Activated CD4-positive, CD25-positive, alpha-beta regulatory T cell (primary cell): ENCODE data around the gene RAP1GAP.
A peak's percentile ranks its signal among the peaks of the same experiment; 100 is the strongest.

Experiments
- DNase-seq, 4 experiments: peaks; one replicate each; lab custom pipeline; 2025; lab: John Stamatoyannopoulos, UW

RAP1GAP gene

GRCh38 chr1:21669258-21670058 is at the start of gene RAP1GAP:
Gene RAP1GAP (minus strand): TSS chr1:21669357. CDS start chr1:21620032, 49,325 bp downstream.
- peak in 1 of 4 experiments; percentile 14 for DNase-seq

DNA sequence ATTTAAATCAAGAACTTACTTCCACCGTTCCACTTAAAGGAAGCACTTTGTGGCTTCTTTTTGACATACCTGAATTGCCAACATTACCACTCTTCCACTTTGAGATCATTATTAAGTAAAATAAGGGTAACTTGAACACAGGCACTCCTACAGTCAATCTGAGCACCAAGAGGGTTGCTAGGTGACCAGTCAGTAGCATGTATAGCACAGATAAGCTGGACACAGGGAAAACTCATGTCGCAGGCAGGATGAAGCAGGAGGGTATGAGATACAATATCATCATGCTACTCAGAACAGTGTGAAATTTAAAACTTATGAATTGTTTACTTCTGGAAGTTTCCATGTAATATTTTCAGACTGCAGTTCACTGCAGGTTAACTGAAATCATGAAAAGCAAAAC is 47.0 kb upstream of the RAP1GAP start:
- no peak for DNase-seq

GRCh38 chr1:21707891-21708290 is 38.7 kb upstream of the RAP1GAP start:
- DNase-seq: no peak

DNA sequence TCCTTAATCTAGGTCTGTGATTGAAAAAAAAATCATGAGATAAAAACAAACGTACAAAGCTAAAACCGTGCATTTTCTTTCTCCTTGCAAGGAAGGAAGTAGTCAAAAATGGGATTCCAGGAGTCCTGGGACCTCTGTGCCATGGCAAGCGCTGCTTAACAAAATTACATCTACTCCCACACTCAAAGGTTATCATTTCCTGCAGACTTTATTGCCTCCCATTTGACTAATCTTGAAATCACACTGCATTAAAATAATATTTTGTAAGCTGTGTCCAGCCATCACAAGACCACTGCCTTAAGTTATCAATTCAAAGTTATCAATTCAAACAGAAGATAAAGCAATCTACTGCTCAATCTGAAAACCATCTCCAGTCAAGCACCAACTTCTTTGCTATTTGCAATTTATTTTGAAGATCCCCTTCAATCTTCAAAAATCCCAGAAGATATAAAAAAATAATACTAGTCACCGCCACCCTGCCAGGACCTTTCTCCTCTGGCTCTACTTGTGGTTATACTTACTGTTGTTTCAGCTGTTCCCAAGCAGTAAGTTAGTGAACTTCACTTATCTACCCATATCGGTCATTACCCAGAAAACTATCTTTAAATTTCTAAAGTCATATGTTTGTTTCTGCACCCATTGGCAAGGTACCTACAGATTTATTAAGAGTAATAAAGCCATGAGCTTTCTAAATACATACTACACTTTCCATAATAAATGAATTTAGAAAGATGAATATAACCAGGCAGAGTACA is 38.1 kb upstream of the RAP1GAP start:
- no peak for DNase-seq

DNA sequence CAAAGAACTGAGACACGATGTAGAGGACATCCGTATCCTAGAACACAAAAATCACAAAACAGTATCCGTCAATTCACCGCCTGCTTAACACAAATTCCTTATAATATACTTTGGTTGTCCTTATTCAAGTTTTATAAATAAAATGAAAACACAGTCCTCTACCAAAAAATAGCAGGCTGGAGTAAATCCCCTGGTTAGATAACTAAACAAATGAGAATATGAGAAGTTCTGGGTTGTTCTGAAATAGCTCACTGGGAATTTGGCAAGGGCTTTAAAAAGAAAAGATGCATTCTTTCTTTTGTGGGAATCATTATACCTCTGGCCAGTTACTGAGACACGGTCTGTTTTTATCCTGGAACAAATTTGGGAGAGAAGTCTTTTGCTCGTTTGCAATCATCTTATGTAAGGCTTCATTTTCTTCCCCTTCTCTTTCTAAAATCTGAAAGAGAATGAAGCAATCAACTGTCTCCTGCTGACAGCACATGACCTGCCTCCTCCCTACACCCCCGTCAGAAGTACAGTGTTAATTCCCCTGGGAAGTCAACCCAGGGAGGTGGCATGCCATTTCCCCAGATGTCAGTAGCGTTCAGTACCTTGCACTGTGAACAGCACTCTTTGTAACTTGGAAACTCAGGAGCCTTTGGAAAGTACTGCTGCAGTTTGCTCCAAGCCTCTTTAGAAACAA is 37.1 kb upstream of the RAP1GAP start:
- DNase-seq: no peak

DNA sequence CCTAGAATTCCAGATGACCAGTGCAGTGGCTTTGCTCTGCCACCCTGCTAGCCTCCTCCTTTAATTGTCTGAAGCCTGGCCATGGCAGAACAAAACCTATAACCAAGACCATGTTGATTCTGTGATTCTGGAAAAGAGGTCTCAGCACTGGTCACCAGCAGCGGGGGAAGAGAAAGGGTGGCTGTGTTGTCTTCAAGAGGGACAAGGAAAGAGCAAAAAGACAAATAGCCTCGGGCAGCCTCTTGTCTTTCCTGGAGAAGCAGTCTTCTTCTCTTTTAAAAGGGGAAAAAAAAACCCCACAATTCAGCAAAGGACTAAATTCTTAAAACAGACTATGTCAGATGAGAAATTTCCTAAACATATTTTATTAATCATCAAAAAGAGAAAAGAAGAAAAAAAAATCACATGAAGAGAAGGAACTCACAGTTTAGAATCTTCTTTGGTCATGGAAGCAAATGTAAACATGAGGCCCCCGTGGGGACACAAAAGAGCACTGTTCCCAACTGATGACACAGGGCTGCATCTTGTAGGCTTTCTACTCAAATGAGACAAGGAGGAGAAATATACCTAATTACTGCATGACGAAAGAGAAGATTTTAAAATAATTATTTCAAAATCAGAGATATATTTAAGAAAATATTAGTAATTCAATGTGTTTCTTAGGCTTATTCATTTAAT is 36.3 kb upstream of the RAP1GAP start:
- DNase-seq: no peak

- no peak for DNase-seq
Observed at GRCh38 chr1:21704145-21704544, 35.0 kb upstream of the RAP1GAP start.

- DNase-seq: no peak
Observed at GRCh38 chr1:21703318-21703963, 34.3 kb upstream of the RAP1GAP start.

- no peak for DNase-seq
Observed at GRCh38 chr1:21702780-21703179, 33.6 kb upstream of the RAP1GAP start.

- no peak for DNase-seq
Observed at GRCh38 chr1:21701401-21701800, 32.2 kb upstream of the RAP1GAP start.

- DNase-seq: no peak
Observed at GRCh38 chr1:21700094-21700493, 30.9 kb upstream of the RAP1GAP start.

DNA sequence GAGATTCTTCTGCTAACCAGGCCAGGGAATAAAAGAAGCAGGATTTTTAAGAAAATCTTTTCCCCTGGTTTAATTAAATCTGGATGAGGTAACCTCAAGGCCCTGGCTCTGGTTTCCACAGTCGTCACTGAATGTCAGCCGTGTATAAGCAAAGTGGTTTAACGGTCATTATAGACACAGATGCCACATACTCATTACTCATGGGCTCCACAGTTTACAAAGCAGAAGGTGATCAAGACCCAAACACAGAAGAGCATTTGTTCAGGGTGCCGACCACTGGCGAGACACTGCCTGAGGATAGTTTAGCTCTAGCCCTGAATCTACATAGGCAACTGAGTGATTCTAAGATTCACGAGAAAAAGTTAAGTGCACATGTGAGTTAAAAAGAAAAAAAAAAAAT is 27.8 kb upstream of the RAP1GAP start:
- DNase-seq: no peak

DNA sequence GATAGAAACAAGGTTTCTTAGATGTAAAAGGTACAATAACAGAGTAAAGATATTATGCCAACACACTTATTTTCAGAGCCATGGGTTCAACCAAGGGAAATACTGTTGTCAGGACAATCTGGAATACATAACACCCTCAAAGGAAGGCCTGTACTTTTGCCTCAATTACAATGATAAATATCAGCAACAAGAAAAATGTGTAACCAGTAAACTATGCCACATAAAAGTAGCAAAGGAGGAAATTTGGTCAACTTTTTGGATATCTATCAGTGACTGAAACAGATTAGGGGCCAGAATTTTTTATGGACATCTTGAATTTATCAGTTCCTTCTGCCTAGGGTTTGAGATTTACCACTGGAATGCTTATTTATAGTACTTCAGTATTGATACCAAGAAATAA is 24.6 kb upstream of the RAP1GAP start:
- DNase-seq: no peak

- DNase-seq: no peak
Observed at GRCh38 chr1:21691739-21692138, 22.6 kb upstream of the RAP1GAP start.

GRCh38 chr1:21689661-21690372 is 20.7 kb upstream of the RAP1GAP start:
- no peak for DNase-seq

- DNase-seq: no peak
Observed at GRCh38 chr1:21687081-21687529, 17.9 kb upstream of the RAP1GAP start.

GRCh38 chr1:21685946-21686678 is 17.0 kb upstream of the RAP1GAP start:
- DNase-seq: no peak

DNA sequence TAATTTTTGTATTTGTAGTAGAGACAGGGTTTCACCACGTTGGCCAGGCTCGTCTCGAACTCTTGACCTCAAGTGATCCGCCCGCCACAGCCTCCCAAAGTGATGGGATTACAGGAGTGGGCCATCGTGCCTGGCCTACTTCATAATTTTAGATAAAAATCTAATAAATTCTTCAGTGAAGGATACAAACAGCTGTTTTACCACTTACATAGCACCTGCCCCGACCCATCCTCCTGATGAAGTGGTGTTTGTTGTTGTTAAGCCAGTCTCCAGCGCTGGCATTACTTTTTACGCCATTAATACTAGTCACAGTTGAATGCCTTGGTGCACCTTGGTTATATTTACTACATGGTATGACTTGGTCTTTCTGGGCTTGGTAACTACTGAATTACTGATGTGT is 12.3 kb upstream of the RAP1GAP start:
- DNase-seq: no peak

DNA sequence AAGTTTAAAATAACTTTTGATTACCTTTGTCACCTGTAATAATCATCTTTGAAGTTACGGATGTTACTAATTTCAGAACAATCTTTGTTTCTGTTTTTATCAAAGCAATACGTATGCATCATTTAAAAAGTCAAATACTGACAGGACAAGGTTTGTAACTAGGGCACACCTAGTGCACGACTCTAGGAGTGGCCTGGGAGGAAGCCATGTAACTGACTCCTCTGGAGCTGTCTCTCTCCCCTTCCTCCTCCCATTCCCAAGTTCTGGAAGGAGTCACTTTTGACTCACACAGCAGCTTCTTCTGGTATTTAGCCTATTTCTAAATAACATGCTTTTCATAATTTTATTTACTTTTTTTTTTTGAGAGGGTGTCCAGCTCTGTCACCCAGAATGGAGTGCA is 11.8 kb upstream of the RAP1GAP start:
- no peak for DNase-seq

DNA sequence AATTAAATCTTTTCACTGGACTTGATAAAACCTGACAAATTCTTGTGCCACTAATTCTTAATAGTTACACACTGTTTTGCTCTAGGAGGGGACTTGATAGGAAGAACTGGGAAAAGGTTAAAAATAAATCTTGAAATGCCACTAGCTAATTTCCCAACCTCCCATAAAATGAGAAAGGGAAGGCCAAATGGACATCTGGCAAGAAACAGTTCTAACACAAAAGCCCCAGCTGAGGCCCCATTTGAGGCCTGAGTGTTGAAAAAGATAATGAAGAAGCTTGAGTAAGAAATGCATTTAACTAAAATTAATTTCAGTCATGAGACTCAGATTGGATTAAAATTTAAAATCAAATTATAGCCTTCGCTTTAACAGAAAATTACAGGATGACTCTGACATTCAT is 11.2 kb upstream of the RAP1GAP start:
- no peak for DNase-seq
